H1 (cell line): ENCODE data around the gene EPN3. TPM values are rescaled to one million over a fixed set of nuclear protein-coding genes. Genes with fewer than 3 reads are reported as not detected.

Experiments
- CTCF ChIA-PET: fragments of 300-600 bp; sonication (Branson Sonifier 250); formaldehyde crosslinking; loops from one replicate; lab custom pipeline; 2021; ENCODE audit not compliant: partially characterized antibody; lab: Charles Lee
- POLR2A ChIA-PET: fragments of 300-600 bp; sonication (Branson Sonifier 250); formaldehyde crosslinking; loops from one replicate; lab custom pipeline; 2021; ENCODE audit warnings: inconsistent platforms; ENCODE audit not compliant: partially characterized antibody; lab: Charles Lee
- DNase-seq, 2 experiments: peaks; one replicate each; pipeline versions ENCODE4 v3.0.0 to v3.0.0-alpha.2; 2010 to 2022; ENCODE audit warnings: low spot score in 2 of 2, low read depth in 1 of 2, mixed read lengths in 1 of 2
- FAIRE-seq: peaks from 2 replicates; lab custom pipeline; 2011; peaks lifted over from hg19 to GRCh38; lab: Jason Lieb, UNC
- H2AFZ ChIP-seq: 2 replicates; pipeline ENCODE4 v1.8.1; 2012; ENCODE audit warnings: low read length, inconsistent platforms
- H2AK5ac ChIP-seq: 2 replicates; pipeline ENCODE4 v1.6.1; 2013; ENCODE audit warnings: low read depth, low read length
- H2BK120ac ChIP-seq: replicated peaks from 2 replicates; pipeline ENCODE3; 2013; ENCODE audit warnings: low read depth, low read length, inconsistent platforms
- H2BK12ac ChIP-seq: 2 replicates; pipeline ENCODE4 v1.6.1; 2013; ENCODE audit warnings: low read depth, low read length
- H2BK15ac ChIP-seq: 2 replicates; pipeline ENCODE4 v1.6.1; 2013; ENCODE audit warnings: low read length
- H2BK20ac ChIP-seq: 2 replicates; pipeline ENCODE4 v1.6.1; 2013; ENCODE audit warnings: low read length
- H2BK5ac ChIP-seq: 2 replicates; pipeline ENCODE4 v1.6.1; 2013; ENCODE audit warnings: low read depth, low read length
- H3K14ac ChIP-seq: 2 replicates; pipeline ENCODE4 v1.6.1; 2013; ENCODE audit warnings: inconsistent platforms; ENCODE audit not compliant: insufficient read length
- H3K18ac ChIP-seq: 2 replicates; pipeline ENCODE4 v1.6.1; 2013; ENCODE audit warnings: low read length; ENCODE audit errors: extremely low read depth
- H3K23ac ChIP-seq: 2 replicates; pipeline ENCODE4 v1.6.1; 2013; ENCODE audit warnings: inconsistent platforms; ENCODE audit not compliant: insufficient read length
- H3K23me2 ChIP-seq: 2 replicates; pipeline ENCODE4 v1.6.1; 2013; ENCODE audit warnings: low read depth, low read length
- H3K27ac ChIP-seq: 2 replicates; pipeline ENCODE4 v1.6.1; 2011; ENCODE audit warnings: low read depth, low read length, inconsistent platforms
- H3K27me3 ChIP-seq, 4 experiments: replicated peaks in 1 of 4; 1 replicate in 1 of 4; 2 replicates in 3 of 4; pipeline versions ENCODE4 v1.6.1 to v1.8.1; 2011 to 2013; ENCODE audit warnings: low read length in 3 of 4, mild to moderate bottlenecking in 3 of 4, inconsistent platforms in 2 of 4, mixed read lengths in 2 of 4, moderate library complexity in 1 of 4; ENCODE audit not compliant: control insufficient read depth in 3 of 4, insufficient read depth in 3 of 4; ENCODE audit errors: extremely low read depth in 1 of 4
- H3K36me3 ChIP-seq, 4 experiments: 2 replicates each; pipeline versions ENCODE4 v1.6.1 to v1.8.1; 2011 to 2013; ENCODE audit warnings: mild to moderate bottlenecking in 4 of 4, low read length in 3 of 4, moderate library complexity in 2 of 4, control low read depth in 1 of 4, inconsistent platforms in 1 of 4; ENCODE audit not compliant: insufficient read depth in 4 of 4, control insufficient read depth in 2 of 4
- H3K4ac ChIP-seq: replicated peaks from 2 replicates; pipeline ENCODE3; 2013; ENCODE audit warnings: low read length, low read depth, mixed read lengths, inconsistent platforms; ENCODE audit not compliant: insufficient read length
- H3K4me1 ChIP-seq, 4 experiments: replicated peaks in 1 of 4; 1 replicate in 1 of 4; 2 replicates in 3 of 4; pipeline versions ENCODE4 v1.6.1 to v1.8.1; 2011 to 2013; ENCODE audit warnings: low read length in 3 of 4, inconsistent platforms in 2 of 4, mixed read lengths in 1 of 4; ENCODE audit not compliant: insufficient read depth in 4 of 4, control insufficient read depth in 3 of 4
- H3K4me2 ChIP-seq, 2 experiments: 2 replicates each; pipeline versions ENCODE4 v1.6.1 to v1.8.1; 2011 to 2013; ENCODE audit warnings: low read depth in 2 of 2, low read length in 2 of 2, control low read depth in 1 of 2, inconsistent platforms in 1 of 2, mild to moderate bottlenecking in 1 of 2; ENCODE audit not compliant: insufficient read depth in 1 of 2
- H3K4me3 ChIP-seq, 4 experiments: fragments of 200-600, 300-600 bp in 1 of 4; sonication (generic), shearing (Covaris generic), sonication (Bioruptor Twin) in 1 of 4; 2 replicates each; pipeline versions ENCODE4 v1.5.1 to v1.8.1; 2011 to 2016; ENCODE audit warnings: low read length in 4 of 4, low read depth in 3 of 4, control low read depth in 2 of 4, inconsistent platforms in 2 of 4, mild to moderate bottlenecking in 2 of 4, mixed read lengths in 1 of 4, moderate library complexity in 1 of 4; ENCODE audit not compliant: insufficient read depth in 2 of 4; ENCODE audit errors: extremely low read depth in 1 of 4
- H3K56ac ChIP-seq: replicated peaks from 2 replicates; pipeline ENCODE3; 2013; ENCODE audit warnings: low read depth, mild to moderate bottlenecking, mixed read lengths, low read length, inconsistent platforms; ENCODE audit not compliant: insufficient read length
- H3K79me1 ChIP-seq: 2 replicates; pipeline ENCODE4 v1.6.1; 2013; ENCODE audit warnings: low read depth, low read length, control low read depth
- H3K79me2 ChIP-seq, 2 experiments: 2 replicates each; pipeline versions ENCODE4 v1.6.1 to v1.8.1; 2012 to 2013; ENCODE audit warnings: low read length in 2 of 2, mild to moderate bottlenecking in 2 of 2, inconsistent platforms in 1 of 2; ENCODE audit not compliant: insufficient read depth in 2 of 2, control insufficient read depth in 1 of 2
- H3K9ac ChIP-seq, 4 experiments: replicated peaks in 1 of 4; 1 replicate in 1 of 4; 2 replicates in 3 of 4; pipeline versions ENCODE4 v1.6.1 to v1.8.1; 2011 to 2013; ENCODE audit warnings: low read depth in 3 of 4, low read length in 3 of 4, control low read depth in 2 of 4, mild to moderate bottlenecking in 2 of 4, moderate library complexity in 2 of 4, inconsistent platforms in 1 of 4; ENCODE audit errors: extremely low read depth in 1 of 4
- H3K9me3 ChIP-seq, 2 experiments: 2 replicates each; pipeline versions ENCODE4 v1.6.1 to v1.8.1; 2012 to 2013; ENCODE audit warnings: mild to moderate bottlenecking in 2 of 2, moderate library complexity in 2 of 2, control low read depth in 1 of 2, inconsistent platforms in 1 of 2, low read depth in 1 of 2, low read length in 1 of 2, mixed read lengths in 1 of 2; ENCODE audit not compliant: insufficient read depth in 2 of 2
- H4K20me1 ChIP-seq, 2 experiments: replicated peaks in 1 of 2; 2 replicates each; pipeline versions ENCODE3 to v1.8.1; 2011 to 2013; ENCODE audit warnings: inconsistent platforms in 2 of 2, low read length in 2 of 2, mild to moderate bottlenecking in 1 of 2; ENCODE audit not compliant: insufficient read depth in 2 of 2, control insufficient read depth in 1 of 2
- H4K5ac ChIP-seq: 2 replicates; pipeline ENCODE4 v1.6.1; 2013; ENCODE audit warnings: low read length, low read depth, mixed read lengths, inconsistent platforms; ENCODE audit not compliant: insufficient read length
- H4K8ac ChIP-seq: 2 replicates; pipeline ENCODE4 v1.8.0; 2013; ENCODE audit warnings: mild to moderate bottlenecking, moderate library complexity, low read length, inconsistent platforms; ENCODE audit not compliant: insufficient read depth; ENCODE audit errors: extremely low read depth
- H4K91ac ChIP-seq: replicated peaks from 2 replicates; pipeline ENCODE3; 2013; ENCODE audit warnings: low read length, mixed read lengths, inconsistent platforms; ENCODE audit not compliant: insufficient read length
- CEBPB ChIP-seq: IDR thresholded peaks from 2 replicates; pipeline ENCODE4 v1.6.1; 2012; ENCODE audit warnings: low read depth, low read length
- NRF1 ChIP-seq: IDR thresholded peaks from 2 replicates; pipeline ENCODE4 v1.6.1; 2011; ENCODE audit warnings: mild to moderate bottlenecking, low read depth, low read length, improper control_type of control experiment
- TBP ChIP-seq: IDR thresholded peaks from 2 replicates; pipeline ENCODE4 v1.6.1; 2011; ENCODE audit warnings: low read depth, low read length, improper control_type of control experiment
- WGBS, 2 experiments: shearing (Covaris generic) in 1 of 2; methylation state at CpG; one replicate each; pipeline versions ENCODE4 v1.1.6 to v1.1.7; 2013 to 2015; ENCODE audit warnings: low lambda C conversion rate in 2 of 2, mixed read lengths in 2 of 2, inconsistent platforms in 1 of 2, low coverage in 1 of 2, missing lambda C conversion rate in 1 of 2; ENCODE audit not compliant: insufficient replicate concordance in 2 of 2, insufficient coverage in 1 of 2, insufficient read length in 1 of 2; ENCODE audit errors: extremely low coverage in 1 of 2, missing lambda C conversion rate in 1 of 2; 5-methylcytosine and 5-hydroxymethylcytosine counted together
- polyA plus RNA-seq, 7 experiments: library from polyadenylated mRNA; depleted of rRNA in 3 of 7; stranded (reverse) in 5 of 7; unstranded in 2 of 7; fragments of >200 nt in 5 of 7; fragments of 200-250 nt in 2 of 7; gene quantifications; 1 replicate in 5 of 7; 2 replicates in 1 of 7; 4 replicates in 1 of 7; pipeline versions ENCODE4 v1.2.1 to v1.2.3, GENCODE V29; 2011 to 2013; ENCODE audit warnings: missing spikeins in 2 of 7, mixed read lengths in 2 of 7
- total RNA-seq: library from RNA; stranded (reverse); fragmentation: NEBNext Ultra II Directional; extraction: Animal tissue kit (Norgen Biotek cat#: 25700); gene quantifications from 2 replicates; pipeline ENCODE4 v1.2.1, GENCODE V29; 2021
- TF ChIP-seq, protein P1 (sequence below): IDR thresholded peaks from 2 replicates; pipeline ENCODE4 v1.6.1; 2011; ENCODE audit warnings: low read depth, mild to moderate bottlenecking, low read length; ENCODE audit not compliant: insufficient read depth

EPN3 gene
- total and polyA plus RNA-seq, 2 of the 8 experiments (the other 6 are each of a cell fraction or from before 2014, with no cell fraction given): 6.7 to 7.9 TPM

DNA sequence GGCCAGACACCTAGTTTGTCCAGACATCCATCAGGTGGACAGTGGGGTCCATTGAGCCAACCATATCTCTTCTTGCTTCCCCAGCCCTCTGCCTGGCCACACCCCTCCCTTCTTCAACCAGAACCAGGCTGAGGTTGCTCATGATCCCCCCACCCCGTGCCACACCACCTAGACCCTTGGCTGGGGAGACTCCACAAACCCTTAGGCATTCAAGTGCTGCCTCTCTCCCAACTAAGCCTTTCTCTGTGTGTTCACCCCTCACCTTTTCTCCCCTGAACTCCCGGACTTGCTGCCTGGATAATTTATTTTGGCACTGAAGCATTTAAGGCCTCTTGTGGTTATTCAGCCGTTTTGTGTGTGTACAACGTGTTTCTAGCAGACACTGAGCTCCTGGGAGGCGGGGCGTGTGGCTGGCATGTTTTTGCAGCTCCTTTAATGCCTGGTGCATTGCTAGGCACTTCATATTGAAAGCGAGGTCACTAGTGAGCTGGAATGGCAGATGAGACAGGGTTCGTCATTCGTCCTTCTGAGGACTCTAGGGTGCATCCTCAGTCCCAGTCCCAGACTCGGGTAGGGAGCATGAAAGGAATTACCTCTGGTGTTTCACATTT is 56.7 kb downstream of the EPN3 start:
- no peak for FAIRE-seq

More for the DNA sequence above, 56.7 kb downstream of the EPN3 start:
- no peak for DNase-seq
- CTCF ChIA-PET: interaction anchor here (0.5 to 10.2 kb wide), 11 partner anchors 11 to 56 kb away, joined by 3 to 95 read pairs (median 5); no protein-coding TSS in a partner anchor
- H3K14ac ChIP-seq: no peak overlapping the region
- H3K4me3 ChIP-seq: no peak overlapping the region
- no peak overlapping the region for H3K4me2 ChIP-seq
- no peaks in the 10 kb centered on the region for H3K9me3 ChIP-seq
- no peak overlapping the region for H2BK5ac ChIP-seq
- H2BK20ac ChIP-seq: no peak overlapping the region
- H2BK120ac ChIP-seq: no peak overlapping the region
- no peak overlapping the region for H4K5ac ChIP-seq
- no peaks in the 10 kb centered on the region for H3K79me2 ChIP-seq
- H3K36me3 ChIP-seq: no peaks in the 10 kb centered on the region
- H4K91ac ChIP-seq: no peak overlapping the region
- H3K9ac ChIP-seq: no peak overlapping the region
- peaks cover 0 to 20% (median 11%) of the 10 kb centered on the region in 4 experiments; a peak in 6 of 7 replicates for H3K4me1 ChIP-seq
- TF ChIP-seq CEBPB (no peak), TBP (no peak), NRF1 (no peak)
- TF ChIP-seq, protein P1, sequence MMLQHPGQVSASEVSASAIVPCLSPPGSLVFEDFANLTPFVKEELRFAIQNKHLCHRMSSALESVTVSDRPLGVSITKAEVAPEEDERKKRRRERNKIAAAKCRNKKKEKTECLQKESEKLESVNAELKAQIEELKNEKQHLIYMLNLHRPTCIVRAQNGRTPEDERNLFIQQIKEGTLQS: no peak
- H3K23ac ChIP-seq: no peak overlapping the region
- H3K27ac ChIP-seq: no peak overlapping the region
- H2BK15ac ChIP-seq: no peak overlapping the region
- no peaks in the 10 kb centered on the region; a peak in 1 of 7 replicates for H3K27me3 ChIP-seq
- no peak overlapping the region for H2AK5ac ChIP-seq
- H3K18ac ChIP-seq: no peak overlapping the region
- H2AFZ ChIP-seq: no peak overlapping the region
- H4K8ac ChIP-seq: no peak overlapping the region
- WGBS, 2 experiments: 90% methylated on average over 10 of the region's 10 CpGs; no CpG with 5 or more reads in 1 of the 2 experiments
- no peak overlapping the region for H2BK12ac ChIP-seq
- POLR2A ChIA-PET: interaction anchor here (1.7 kb wide), 1 partner anchor 208 kb away, joined by 3 read pairs; no protein-coding TSS in a partner anchor
- no peak overlapping the region for H3K56ac ChIP-seq
- H3K23me2 ChIP-seq: no peaks in the 10 kb centered on the region
- H4K20me1 ChIP-seq: peaks cover 2 to 3% of the 10 kb centered on the region in 2 experiments
- no peaks in the 10 kb centered on the region for H3K79me1 ChIP-seq
- no peak overlapping the region for H3K4ac ChIP-seq
